Measurements from ENCODE around the gene SPOCD1.

The SPOCD1 gene

DNA sequence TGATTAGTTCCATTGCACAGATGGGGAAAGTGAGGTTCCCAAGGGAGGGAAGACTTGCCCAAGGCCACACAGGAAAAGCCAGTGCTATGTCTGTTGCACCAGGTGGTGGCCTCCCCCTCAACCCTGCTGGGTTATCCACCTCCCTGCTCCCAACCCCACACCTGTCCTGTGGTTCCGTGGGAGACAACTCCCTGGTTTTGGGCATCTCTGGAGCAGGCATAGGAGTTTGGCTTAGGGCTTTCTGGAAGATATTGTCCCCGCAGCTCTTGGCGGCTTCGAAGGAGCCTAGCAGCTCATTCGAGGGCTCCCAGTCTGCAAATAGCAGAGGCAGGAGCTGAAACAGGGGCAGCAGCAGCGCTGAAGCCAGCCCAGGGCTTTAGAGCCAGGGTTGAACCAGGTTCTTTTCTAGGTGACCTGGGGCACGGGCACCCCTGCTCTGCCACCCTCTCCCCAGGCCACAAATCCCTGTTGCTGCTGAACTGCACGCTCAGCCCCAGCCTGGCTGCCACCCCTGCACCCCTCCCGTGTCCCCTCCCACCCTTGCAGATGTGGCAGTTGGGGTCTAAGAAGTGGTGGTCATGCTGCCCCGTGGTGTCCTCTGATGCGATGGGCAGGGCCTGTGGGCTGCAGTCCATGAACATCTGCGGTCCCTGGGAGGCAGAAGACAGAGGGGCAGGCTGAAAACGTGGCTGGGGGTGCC, 22.1 kb downstream of the SPOCD1 start:
- TF ChIP-seq, protein P1, sequence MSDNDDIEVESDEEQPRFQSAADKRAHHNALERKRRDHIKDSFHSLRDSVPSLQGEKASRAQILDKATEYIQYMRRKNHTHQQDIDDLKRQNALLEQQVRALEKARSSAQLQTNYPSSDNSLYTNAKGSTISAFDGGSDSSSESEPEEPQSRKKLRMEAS (IDR thresholded peaks at IDR 0.05; ENCODE audit: low read depth, low read length) = no peak
- TF ChIP-seq, protein P2, sequence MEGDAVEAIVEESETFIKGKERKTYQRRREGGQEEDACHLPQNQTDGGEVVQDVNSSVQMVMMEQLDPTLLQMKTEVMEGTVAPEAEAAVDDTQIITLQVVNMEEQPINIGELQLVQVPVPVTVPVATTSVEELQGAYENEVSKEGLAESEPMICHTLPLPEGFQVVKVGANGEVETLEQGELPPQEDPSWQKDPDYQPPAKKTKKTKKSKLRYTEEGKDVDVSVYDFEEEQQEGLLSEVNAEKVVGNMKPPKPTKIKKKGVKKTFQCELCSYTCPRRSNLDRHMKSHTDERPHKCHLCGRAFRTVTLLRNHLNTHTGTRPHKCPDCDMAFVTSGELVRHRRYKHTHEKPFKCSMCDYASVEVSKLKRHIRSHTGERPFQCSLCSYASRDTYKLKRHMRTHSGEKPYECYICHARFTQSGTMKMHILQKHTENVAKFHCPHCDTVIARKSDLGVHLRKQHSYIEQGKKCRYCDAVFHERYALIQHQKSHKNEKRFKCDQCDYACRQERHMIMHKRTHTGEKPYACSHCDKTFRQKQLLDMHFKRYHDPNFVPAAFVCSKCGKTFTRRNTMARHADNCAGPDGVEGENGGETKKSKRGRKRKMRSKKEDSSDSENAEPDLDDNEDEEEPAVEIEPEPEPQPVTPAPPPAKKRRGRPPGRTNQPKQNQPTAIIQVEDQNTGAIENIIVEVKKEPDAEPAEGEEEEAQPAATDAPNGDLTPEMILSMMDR (IDR thresholded peaks at IDR 0.05; ENCODE audit: low read depth, low read length) = no peak
- TF ChIP-seq MYC (IDR thresholded peaks at IDR 0.05; ENCODE audit: low read depth, low read length) (no peak), POLR2A (IDR thresholded peaks at IDR 0.05; ENCODE audit: extremely low read depth, insufficient read length) (no peak)
- no peak for DNase-seq (ENCODE audit: low read depth)
- no peak overlapping the region for H3K4me3 ChIP-seq (ENCODE audit: low read depth, low read length)

DNA sequence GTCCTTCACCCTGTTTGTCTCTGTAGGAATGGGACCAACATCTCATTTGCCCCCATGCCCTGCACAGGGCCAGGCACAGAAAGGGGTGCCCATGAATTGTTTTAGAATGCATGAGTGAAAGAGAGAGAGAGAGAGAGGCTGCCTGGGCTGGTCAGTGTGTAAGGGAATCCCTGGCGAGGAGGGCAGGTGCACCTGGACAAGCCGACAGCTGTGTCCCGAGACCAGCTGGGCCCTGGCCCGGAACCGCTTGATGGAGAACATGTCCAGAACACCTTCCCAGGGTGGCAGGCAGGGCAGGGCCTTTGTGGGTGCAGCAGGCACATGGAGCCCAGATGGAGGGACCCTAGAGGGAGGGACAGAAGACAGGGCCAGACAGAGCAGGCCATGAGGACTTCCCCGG, 22.7 kb downstream of the SPOCD1 start:
- H3K4me3 ChIP-seq (ENCODE audit: low read depth, low read length) = no peak overlapping the region
- TF ChIP-seq, protein P1 (IDR thresholded peaks at IDR 0.05; ENCODE audit: low read depth, low read length) = no peak
- TF ChIP-seq MYC (IDR thresholded peaks at IDR 0.05; ENCODE audit: low read depth, low read length) (no peak), POLR2A (IDR thresholded peaks at IDR 0.05; ENCODE audit: extremely low read depth, insufficient read length) (no peak)
- TF ChIP-seq, protein P2 (IDR thresholded peaks at IDR 0.05; ENCODE audit: low read depth, low read length) = no peak
- no peak for DNase-seq (ENCODE audit: low read depth)

DNA sequence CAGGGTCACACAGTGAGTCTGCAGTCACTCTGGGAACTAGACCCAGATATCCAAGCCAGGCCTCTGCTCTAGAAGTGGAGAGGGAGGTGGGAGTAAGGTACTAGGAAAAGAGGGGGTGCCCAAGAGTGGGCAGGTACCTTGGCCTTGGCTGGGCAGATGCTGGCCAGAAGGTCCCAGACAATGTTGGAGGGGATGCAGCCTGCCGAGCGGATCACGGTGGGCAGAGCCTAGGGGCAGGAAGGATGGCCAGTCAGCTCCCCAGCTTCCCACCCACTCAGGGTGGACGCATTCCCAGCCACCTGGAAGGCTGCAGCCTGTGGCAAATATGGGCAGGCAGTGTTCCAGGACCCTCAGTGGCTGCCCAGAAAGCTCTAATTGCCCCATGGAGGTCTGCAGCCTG, 23.3 kb downstream of the SPOCD1 start:
- H3K4me3 ChIP-seq (ENCODE audit: low read depth, low read length) = no peak overlapping the region
- TF ChIP-seq, protein P2 (IDR thresholded peaks at IDR 0.05; ENCODE audit: low read depth, low read length) = no peak
- TF ChIP-seq, protein P1 (IDR thresholded peaks at IDR 0.05; ENCODE audit: low read depth, low read length) = no peak
- TF ChIP-seq POLR2A (IDR thresholded peaks at IDR 0.05; ENCODE audit: extremely low read depth, insufficient read length) (no peak), MYC (IDR thresholded peaks at IDR 0.05; ENCODE audit: low read depth, low read length) (no peak)
- no peak for DNase-seq (ENCODE audit: low read depth)

DNA sequence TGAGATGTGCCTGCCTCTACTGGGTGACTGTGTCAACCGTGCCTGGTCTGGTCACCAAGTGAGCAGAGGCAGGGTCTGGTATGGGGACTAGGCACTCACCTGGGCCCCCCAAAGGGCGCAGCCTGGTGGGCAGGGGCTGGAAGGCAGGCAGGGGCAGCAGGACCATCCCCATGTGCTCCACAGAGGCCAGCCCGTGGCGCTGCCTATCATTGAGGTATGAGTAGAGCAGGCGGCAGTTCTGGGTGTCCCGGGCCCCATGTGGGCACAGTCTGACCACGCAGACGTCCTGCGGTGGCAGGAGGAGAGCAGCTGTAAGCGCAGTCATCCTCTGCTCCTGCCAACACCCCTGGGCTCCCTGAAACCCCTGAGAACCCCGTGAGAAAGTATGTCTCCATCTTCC, 23.7 kb downstream of the SPOCD1 start:
- TF ChIP-seq MYC (IDR thresholded peaks at IDR 0.05; ENCODE audit: low read depth, low read length) (no peak), POLR2A (IDR thresholded peaks at IDR 0.05; ENCODE audit: extremely low read depth, insufficient read length) (no peak)
- TF ChIP-seq, protein P1 (IDR thresholded peaks at IDR 0.05; ENCODE audit: low read depth, low read length) = no peak
- TF ChIP-seq, protein P2 (IDR thresholded peaks at IDR 0.05; ENCODE audit: low read depth, low read length) = no peak
- H3K4me3 ChIP-seq (ENCODE audit: low read depth, low read length) = no peak overlapping the region
- DNase-seq (ENCODE audit: low read depth) = no peak

DNA sequence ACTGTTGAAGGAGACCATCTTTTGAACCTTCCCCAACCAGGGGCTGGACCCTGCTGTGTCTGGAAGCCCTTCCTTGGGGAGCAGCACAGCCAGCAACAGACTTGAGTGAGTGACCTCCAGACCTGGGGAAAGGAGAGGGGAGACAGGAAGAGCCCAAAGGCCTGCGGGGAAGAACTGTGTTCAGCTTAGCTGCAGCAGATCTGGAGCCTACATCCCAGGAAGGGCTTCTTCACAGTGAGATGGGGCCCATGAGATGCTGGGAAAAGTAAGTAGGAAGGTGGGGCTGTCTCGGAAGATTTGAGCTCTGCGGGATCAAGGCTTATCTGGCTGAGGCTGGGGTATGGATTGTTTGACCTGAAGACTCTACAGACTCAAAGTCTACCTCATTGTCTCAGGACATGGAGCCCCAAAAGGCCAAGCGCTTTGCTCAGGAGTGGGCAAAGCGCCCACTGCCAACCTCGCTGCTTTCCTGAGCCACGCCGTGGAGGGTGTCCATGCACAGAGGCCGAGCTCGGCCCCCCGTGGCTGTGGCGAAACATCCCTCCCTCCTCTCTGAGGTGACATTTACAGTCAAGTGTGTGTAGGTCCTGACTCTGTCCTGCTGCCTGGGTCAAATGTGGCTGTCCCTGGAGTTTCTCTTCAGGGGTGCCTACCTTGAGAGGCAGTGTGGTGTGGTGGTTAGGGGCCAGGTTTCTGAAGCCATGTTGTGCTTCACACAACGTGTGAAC, 24.5 kb downstream of the SPOCD1 start:
- H3K4me3 ChIP-seq (ENCODE audit: low read depth, low read length) = no peak overlapping the region
- no peak for TF ChIP-seq POLR2A (IDR thresholded peaks at IDR 0.05; ENCODE audit: extremely low read depth, insufficient read length)
- TF ChIP-seq MYC (IDR thresholded peaks at IDR 0.05; ENCODE audit: low read depth, low read length) = no peak
- TF ChIP-seq, protein P2 (IDR thresholded peaks at IDR 0.05; ENCODE audit: low read depth, low read length) = no peak
- TF ChIP-seq, protein P1 (IDR thresholded peaks at IDR 0.05; ENCODE audit: low read depth, low read length) = no peak
- DNase-seq (ENCODE audit: low read depth) = no peak
